ENCODE results near the gene DLK2.
A peak's percentile ranks its signal among the peaks of the same experiment; 100 is the strongest.

The DLK2 gene

GRCh38 chr6:43493833-43494232 is 38.5 kb upstream of the DLK2 start:
- Mint-ChIP-seq H3K4me1 (peaks cover 42% of the 10 kb centered on the region), H3K36me3 (ENCODE audit: insufficient read depth) (peaks cover 10% of the 10 kb centered on the region), H3K4me3 (no peak overlapping the region), H3K27me3 (no peaks in the 10 kb centered on the region), H3K9me3 (no peaks in the 10 kb centered on the region), H3K27ac (ENCODE audit: low read depth) (peak overlapping the region; percentile 91)
- ATAC-seq (replicated peaks; ENCODE audit: extremely low read depth, poor library complexity, severe bottlenecking) (no peak), DNase-seq (ENCODE audit: low spot score in 2 of 2) (no peak)

- Mint-ChIP-seq H3K4me1 (peaks cover 42% of the 10 kb centered on the region), H3K27ac (ENCODE audit: low read depth) (peak overlapping the region; percentile 7), H3K36me3 (ENCODE audit: insufficient read depth) (peaks cover 10% of the 10 kb centered on the region), H3K9me3 (no peaks in the 10 kb centered on the region), H3K4me3 (no peak overlapping the region), H3K27me3 (no peaks in the 10 kb centered on the region)
- ATAC-seq (replicated peaks; ENCODE audit: extremely low read depth, poor library complexity, severe bottlenecking): no peak
- DNase-seq (ENCODE audit: low spot score in 2 of 2): no peak
These were observed 37.9 kb upstream of the DLK2 start for GRCh38 chr6:43493230-43493629.

GRCh38 chr6:43492673-43493072 is 37.3 kb upstream of the DLK2 start:
- Mint-ChIP-seq H3K36me3 (ENCODE audit: insufficient read depth) (peaks cover 9% of the 10 kb centered on the region), H3K27me3 (no peaks in the 10 kb centered on the region), H3K4me3 (no peak overlapping the region), H3K27ac (ENCODE audit: low read depth) (peak overlapping the region; percentile 7), H3K4me1 (peaks cover 42% of the 10 kb centered on the region), H3K9me3 (no peaks in the 10 kb centered on the region)
- DNase-seq (ENCODE audit: low spot score in 2 of 2): no peak
- ATAC-seq (replicated peaks; ENCODE audit: extremely low read depth, poor library complexity, severe bottlenecking): no peak

GRCh38 chr6:43491750-43492661 is 36.7 kb upstream of the DLK2 start:
- Mint-ChIP-seq H3K9me3 (no peaks in the 10 kb centered on the region), H3K27me3 (no peaks in the 10 kb centered on the region), H3K27ac (ENCODE audit: low read depth) (no peak overlapping the region), H3K4me3 (no peak overlapping the region), H3K36me3 (ENCODE audit: insufficient read depth) (peaks cover 6% of the 10 kb centered on the region), H3K4me1 (peaks cover 42% of the 10 kb centered on the region)
- no peak for DNase-seq (ENCODE audit: low spot score in 2 of 2)
- ATAC-seq (replicated peaks; ENCODE audit: extremely low read depth, poor library complexity, severe bottlenecking): no peak

- Mint-ChIP-seq H3K4me3 (no peak overlapping the region), H3K4me1 (peaks cover 37% of the 10 kb centered on the region), H3K27ac (ENCODE audit: low read depth) (no peak overlapping the region), H3K36me3 (ENCODE audit: insufficient read depth) (peaks cover 11% of the 10 kb centered on the region), H3K9me3 (no peaks in the 10 kb centered on the region), H3K27me3 (no peaks in the 10 kb centered on the region)
- DNase-seq (ENCODE audit: low spot score in 2 of 2) (no peak), ATAC-seq (replicated peaks; ENCODE audit: extremely low read depth, poor library complexity, severe bottlenecking) (no peak)
These were observed 35.2 kb upstream of the DLK2 start for GRCh38 chr6:43490523-43490939.

GRCh38 chr6:43489277-43490072 is 34.1 kb upstream of the DLK2 start:
- Mint-ChIP-seq H3K4me3 (no peak overlapping the region), H3K27me3 (no peaks in the 10 kb centered on the region), H3K9me3 (no peaks in the 10 kb centered on the region), H3K27ac (ENCODE audit: low read depth) (no peak overlapping the region), H3K4me1 (peaks cover 29% of the 10 kb centered on the region), H3K36me3 (ENCODE audit: insufficient read depth) (peaks cover 11% of the 10 kb centered on the region)
- DNase-seq (ENCODE audit: low spot score in 2 of 2) (no peak), ATAC-seq (replicated peaks; ENCODE audit: extremely low read depth, poor library complexity, severe bottlenecking) (no peak)

GRCh38 chr6:43488667-43489276 is 33.4 kb upstream of the DLK2 start:
- Mint-ChIP-seq H3K4me1 (peaks cover 24% of the 10 kb centered on the region), H3K27ac (ENCODE audit: low read depth) (no peak overlapping the region), H3K9me3 (no peaks in the 10 kb centered on the region), H3K4me3 (no peak overlapping the region), H3K27me3 (no peaks in the 10 kb centered on the region), H3K36me3 (ENCODE audit: insufficient read depth) (peaks cover 11% of the 10 kb centered on the region)
- ATAC-seq (replicated peaks; ENCODE audit: extremely low read depth, poor library complexity, severe bottlenecking): no peak
- no peak for DNase-seq (ENCODE audit: low spot score in 2 of 2)

GRCh38 chr6:43481591-43482236 is 26.4 kb upstream of the DLK2 start:
- ATAC-seq (replicated peaks; ENCODE audit: extremely low read depth, poor library complexity, severe bottlenecking) (no peak), DNase-seq (ENCODE audit: low spot score in 2 of 2) (no peak)
- Mint-ChIP-seq H3K9me3 (no peaks in the 10 kb centered on the region), H3K4me3 (no peak overlapping the region), H3K4me1 (peaks cover 45% of the 10 kb centered on the region), H3K27ac (ENCODE audit: low read depth) (no peak overlapping the region), H3K36me3 (ENCODE audit: insufficient read depth) (peaks cover 12% of the 10 kb centered on the region), H3K27me3 (no peaks in the 10 kb centered on the region)

GRCh38 chr6:43481075-43481474 is 25.7 kb upstream of the DLK2 start:
- Mint-ChIP-seq H3K27me3 (no peaks in the 10 kb centered on the region), H3K4me1 (peaks cover 48% of the 10 kb centered on the region), H3K4me3 (no peak overlapping the region), H3K9me3 (no peaks in the 10 kb centered on the region), H3K27ac (ENCODE audit: low read depth) (no peak overlapping the region), H3K36me3 (ENCODE audit: insufficient read depth) (peaks cover 11% of the 10 kb centered on the region)
- DNase-seq (ENCODE audit: low spot score in 2 of 2) (no peak), ATAC-seq (replicated peaks; ENCODE audit: extremely low read depth, poor library complexity, severe bottlenecking) (no peak)

GRCh38 chr6:43478008-43478372 is 22.6 kb upstream of the DLK2 start:
- DNase-seq (ENCODE audit: low spot score in 2 of 2) (no peak), ATAC-seq (replicated peaks; ENCODE audit: extremely low read depth, poor library complexity, severe bottlenecking) (peak; percentile 27)
- Mint-ChIP-seq H3K36me3 (ENCODE audit: insufficient read depth) (peaks cover 7% of the 10 kb centered on the region), H3K27me3 (no peaks in the 10 kb centered on the region), H3K4me1 (peaks cover 42% of the 10 kb centered on the region), H3K9me3 (no peaks in the 10 kb centered on the region), H3K27ac (ENCODE audit: low read depth) (peak overlapping the region; percentile 100), H3K4me3 (peak overlapping the region; percentile 97)

- peaks cover 7% of the 10 kb centered on the region for H3K36me3 Mint-ChIP-seq (ENCODE audit: insufficient read depth)
- H3K4me3 Mint-ChIP-seq: peak within 1 kb of the TSS; percentile 97
- H3K4me1 Mint-ChIP-seq: peaks cover 40% of the 10 kb centered on the region
- no peaks in the 10 kb centered on the region for H3K27me3 Mint-ChIP-seq
- H3K27ac Mint-ChIP-seq (ENCODE audit: low read depth): peak within 1 kb of the TSS; percentile 100
- peak; percentile 93 to 95 for DNase-seq (ENCODE audit: low spot score in 2 of 2)
- peak; percentile 97 for ATAC-seq (replicated peaks; ENCODE audit: extremely low read depth, poor library complexity, severe bottlenecking)
- H3K9me3 Mint-ChIP-seq: no peaks in the 10 kb centered on the region
These were observed 22.1 kb upstream of the DLK2 start, which contains the start of gene TJAP1 for GRCh38 chr6:43477235-43478007. TJAP1 (plus strand) TSS chr6:43477570; CDS start chr6:43499002, 21,432 bp downstream.
